Activated T-helper 17 cell treated with anti-CD3 and anti-CD28 coated beads, Interleukin-2, amount 50 U/mL, for 72 hours (primary cell): ENCODE results near the gene ADCY4. TPM values are rescaled to one million over a fixed set of nuclear protein-coding genes. Genes with fewer than 3 reads are reported as not detected.
"Not testable (repeated sequence)": the region's sequence is repeated elsewhere in the genome, so short reads cannot be mapped to it uniquely, and the experiment has no call there.

Source experiments
- ATAC-seq: fragments of 150-1000 bp; cut with Tn5 transposase; replicated peaks from 2 replicates; pipeline ENCODE4 v1.10.0; 2021; ENCODE audit warnings: mild to moderate bottlenecking, moderate library complexity
- H3K27ac Mint-ChIP-seq: one replicate; pipeline ENCODE4 v1.8.0; 2022; ENCODE audit warnings: mixed read lengths
- H3K27me3 Mint-ChIP-seq: one replicate; pipeline ENCODE4 v1.8.0; 2022; ENCODE audit warnings: mixed read lengths
- H3K36me3 Mint-ChIP-seq: one replicate; pipeline ENCODE4 v1.8.0; 2022; ENCODE audit warnings: low read depth, mild to moderate bottlenecking, mixed read lengths
- H3K4me1 Mint-ChIP-seq: one replicate; pipeline ENCODE4 v1.8.0; 2022; ENCODE audit warnings: mixed read lengths
- H3K4me3 Mint-ChIP-seq: one replicate; pipeline ENCODE4 v1.8.0; 2022; ENCODE audit warnings: mild to moderate bottlenecking, mixed read lengths
- H3K9me3 Mint-ChIP-seq: one replicate; pipeline ENCODE4 v1.8.0; 2022; ENCODE audit warnings: mixed read lengths
- total RNA-seq, 2 donors: library from RNA; stranded (reverse); gene quantifications; one replicate each; pipeline ENCODE4 v1.2.3, GENCODE V29; 2022

The ADCY4 gene
- total RNA-seq, 2 donors from 2014 or later: 2.3 to 10.5 TPM

DNA sequence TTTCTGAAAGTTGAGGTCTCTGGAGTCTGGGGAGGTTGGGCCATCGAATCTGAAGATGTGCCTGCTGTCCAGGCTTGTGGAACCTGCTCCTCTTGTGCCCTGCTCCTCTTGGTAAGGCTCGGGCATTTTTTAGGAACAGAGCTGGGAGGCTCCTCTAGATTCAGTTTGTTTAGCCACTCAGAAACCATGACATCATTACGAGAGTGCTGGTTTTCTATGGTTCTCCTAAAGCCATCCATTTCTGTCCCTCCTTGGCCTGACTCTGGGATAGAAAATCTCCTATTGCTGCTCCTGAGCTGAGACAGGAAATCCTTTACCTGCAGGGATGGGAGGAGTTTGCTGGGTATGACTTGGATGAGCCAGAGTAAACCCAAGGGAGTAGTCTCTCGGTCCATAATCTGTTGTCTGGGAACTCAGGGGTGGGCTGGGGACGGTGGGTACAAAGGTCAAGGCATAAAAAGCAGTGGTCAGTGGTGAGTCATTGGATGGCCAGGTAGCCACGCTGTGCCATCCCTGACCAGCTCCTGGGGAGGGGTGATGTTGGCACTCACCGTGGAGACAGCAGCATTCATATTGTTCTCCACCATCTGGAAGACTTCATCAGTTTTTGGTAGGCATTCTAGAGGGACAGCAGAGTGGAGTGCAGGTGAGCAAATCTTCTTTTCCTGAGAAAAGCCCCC lies 2.4 kb upstream of the ADCY4 start:
- no peak overlapping the region for H3K27ac Mint-ChIP-seq
- H3K36me3 Mint-ChIP-seq: peaks cover 38% of the 10 kb centered on the region
- peak overlapping the region; percentile 88 for H3K4me3 Mint-ChIP-seq
- ATAC-seq: no peak
- H3K27me3 Mint-ChIP-seq: peaks cover 8% of the 10 kb centered on the region
- H3K4me1 Mint-ChIP-seq: peaks cover 10% of the 10 kb centered on the region
- H3K9me3 Mint-ChIP-seq: no peaks in the 10 kb centered on the region

DNA sequence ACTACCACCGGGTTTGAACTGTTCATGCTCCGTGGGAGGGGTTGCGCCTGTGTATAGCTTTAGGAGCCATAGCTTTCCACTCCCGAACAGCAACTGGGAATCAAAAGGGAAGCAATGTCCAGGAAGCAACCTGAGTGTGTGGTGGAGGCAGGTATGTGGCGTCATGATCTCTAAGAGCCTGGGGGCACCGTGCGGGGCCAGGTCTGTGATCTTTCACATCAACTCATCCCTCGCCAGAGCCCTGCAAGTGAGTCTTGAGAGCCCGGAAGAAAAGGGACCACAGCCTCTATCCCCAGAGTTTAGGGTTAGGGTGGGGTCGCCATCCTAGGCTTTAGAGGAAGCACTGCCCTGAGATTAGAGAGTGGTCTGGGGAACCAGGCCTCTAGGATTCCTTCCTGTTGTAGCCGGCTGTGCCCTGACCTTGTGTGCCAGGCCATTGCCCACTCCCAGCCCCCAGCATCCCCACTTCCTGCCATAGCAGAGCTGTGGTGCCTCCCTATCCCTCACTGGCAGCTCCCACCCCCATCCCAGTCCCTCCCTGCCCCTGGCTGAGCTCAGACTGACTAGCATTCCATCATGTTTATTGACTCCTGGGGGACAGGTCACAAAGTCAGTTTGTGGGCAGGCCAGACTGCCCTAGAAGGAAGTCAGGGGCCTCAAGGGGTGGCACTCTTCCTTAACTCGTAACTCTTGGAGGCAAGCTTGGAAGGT lies 745 bp upstream of the ADCY4 start:
- Mint-ChIP-seq H3K27me3 (peaks cover 12% of the 10 kb centered on the region), H3K4me1 (peaks cover 15% of the 10 kb centered on the region), H3K9me3 (no peaks in the 10 kb centered on the region), H3K27ac (no peak overlapping the region), H3K4me3 (peak overlapping the region; percentile 25), H3K36me3 (peaks cover 43% of the 10 kb centered on the region)
- no peak for ATAC-seq

GRCh38 chr14:24332268-24332993 lies 2.4 kb downstream of the ADCY4 start:
- Mint-ChIP-seq H3K27me3 (peaks cover 15% of the 10 kb centered on the region), H3K27ac (peak overlapping the region; percentile 77), H3K4me1 (peaks cover 20% of the 10 kb centered on the region), H3K36me3 (peaks cover 31% of the 10 kb centered on the region), H3K9me3 (no peaks in the 10 kb centered on the region), H3K4me3 (peak overlapping the region; percentile 90)
- ATAC-seq: peak; percentile 76

DNA sequence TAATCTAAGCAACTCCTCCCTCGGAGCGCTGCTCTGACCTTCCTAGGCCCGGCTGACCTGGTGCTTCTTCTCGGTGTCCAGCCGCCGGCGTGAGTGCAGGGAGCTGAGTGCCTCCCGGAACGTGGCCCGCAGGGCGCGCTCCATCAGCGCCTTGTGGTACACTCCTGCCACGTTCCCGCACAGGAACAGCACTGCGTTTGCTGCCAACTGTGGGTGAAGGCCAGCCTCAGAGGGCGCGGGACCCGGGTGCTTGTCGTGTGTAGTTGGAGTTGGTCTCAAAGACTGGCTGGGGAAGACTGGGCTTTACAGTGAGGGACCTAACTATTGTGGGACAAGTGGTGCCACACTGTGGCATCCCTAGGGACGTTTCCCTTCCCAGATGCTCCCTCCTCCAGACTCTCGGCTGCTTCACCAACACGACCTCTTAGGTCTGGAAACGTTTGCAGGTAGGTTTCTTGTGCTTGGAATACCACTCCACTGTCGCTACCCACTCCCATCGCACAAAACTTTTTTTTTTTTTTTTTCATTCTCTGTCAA lies 3.1 kb downstream of the ADCY4 start:
- Mint-ChIP-seq H3K27ac (peak overlapping the region; percentile 77), H3K4me3 (peak overlapping the region; percentile 90), H3K9me3 (no peaks in the 10 kb centered on the region), H3K4me1 (peaks cover 20% of the 10 kb centered on the region), H3K27me3 (peaks cover 15% of the 10 kb centered on the region), H3K36me3 (peaks cover 25% of the 10 kb centered on the region)
- ATAC-seq: no peak

DNA sequence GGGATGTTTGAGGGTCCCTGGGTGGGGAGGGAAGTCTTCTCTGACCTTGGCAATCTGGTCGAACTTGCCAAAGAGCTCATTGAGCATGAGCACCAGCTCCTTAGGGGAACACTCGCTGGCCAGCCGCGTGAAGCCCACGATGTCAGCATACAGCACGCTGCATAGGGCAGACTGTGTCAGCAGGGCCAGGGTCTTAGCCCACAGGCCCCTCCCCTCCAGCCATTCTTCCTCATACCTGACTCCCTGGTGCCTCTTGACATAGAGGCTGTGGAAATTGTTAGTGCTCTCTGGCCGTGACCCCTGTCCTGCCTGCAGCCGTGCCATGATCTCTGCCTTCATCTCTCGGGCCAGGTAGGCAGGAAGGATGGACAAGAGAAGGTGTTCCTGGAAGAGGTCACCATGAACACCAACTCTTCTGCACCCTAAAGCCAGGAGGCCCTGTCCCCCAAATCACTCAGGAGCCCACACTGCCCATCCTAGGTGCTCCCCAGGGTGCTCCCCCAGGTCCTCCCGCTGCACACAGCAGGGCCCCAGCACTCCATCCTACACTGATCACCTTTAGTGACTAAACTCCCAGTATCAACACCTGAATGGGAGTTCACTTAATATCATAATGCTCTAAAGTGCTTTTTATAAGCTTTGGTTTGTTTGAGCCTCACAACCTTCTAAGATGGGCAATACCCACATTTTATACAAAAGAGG lies 3.7 kb downstream of the ADCY4 start:
- H3K27ac Mint-ChIP-seq: no peak overlapping the region

DNA sequence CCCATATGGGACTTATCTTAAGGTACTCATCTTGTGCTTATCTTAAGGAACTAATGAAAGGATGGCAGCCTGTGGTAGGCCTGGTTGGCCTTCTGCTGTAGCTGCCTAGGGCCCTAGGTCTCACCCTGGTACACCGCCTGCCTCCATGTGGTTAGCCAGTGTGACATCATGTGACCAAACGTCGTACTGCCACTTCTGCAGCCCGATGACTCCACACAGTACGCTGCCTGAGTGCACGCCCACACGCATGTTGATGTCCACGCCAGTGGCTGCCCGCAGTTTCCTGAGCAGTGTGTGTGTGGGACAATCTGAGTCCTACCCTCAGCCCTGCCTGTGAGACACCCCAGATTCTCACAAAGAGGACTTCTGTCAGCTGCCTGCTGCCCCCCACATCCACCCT lies 5.1 kb downstream of the ADCY4 start:
- Mint-ChIP-seq H3K9me3 (no peaks in the 10 kb centered on the region), H3K27me3 (peaks cover 9% of the 10 kb centered on the region), H3K4me3 (no peak overlapping the region), H3K27ac (peak overlapping the region; percentile 31), H3K4me1 (peaks cover 20% of the 10 kb centered on the region), H3K36me3 (peaks cover 7% of the 10 kb centered on the region)
- peak; percentile 82 for ATAC-seq

More for the DNA sequence above, 3.7 kb downstream of the ADCY4 start:
- peaks cover 15% of the 10 kb centered on the region for H3K27me3 Mint-ChIP-seq
- H3K4me3 Mint-ChIP-seq: peak overlapping the region; percentile 90
- H3K9me3 Mint-ChIP-seq: no peaks in the 10 kb centered on the region
- peaks cover 18% of the 10 kb centered on the region for H3K36me3 Mint-ChIP-seq
- ATAC-seq: no peak
- H3K4me1 Mint-ChIP-seq: peaks cover 20% of the 10 kb centered on the region

DNA sequence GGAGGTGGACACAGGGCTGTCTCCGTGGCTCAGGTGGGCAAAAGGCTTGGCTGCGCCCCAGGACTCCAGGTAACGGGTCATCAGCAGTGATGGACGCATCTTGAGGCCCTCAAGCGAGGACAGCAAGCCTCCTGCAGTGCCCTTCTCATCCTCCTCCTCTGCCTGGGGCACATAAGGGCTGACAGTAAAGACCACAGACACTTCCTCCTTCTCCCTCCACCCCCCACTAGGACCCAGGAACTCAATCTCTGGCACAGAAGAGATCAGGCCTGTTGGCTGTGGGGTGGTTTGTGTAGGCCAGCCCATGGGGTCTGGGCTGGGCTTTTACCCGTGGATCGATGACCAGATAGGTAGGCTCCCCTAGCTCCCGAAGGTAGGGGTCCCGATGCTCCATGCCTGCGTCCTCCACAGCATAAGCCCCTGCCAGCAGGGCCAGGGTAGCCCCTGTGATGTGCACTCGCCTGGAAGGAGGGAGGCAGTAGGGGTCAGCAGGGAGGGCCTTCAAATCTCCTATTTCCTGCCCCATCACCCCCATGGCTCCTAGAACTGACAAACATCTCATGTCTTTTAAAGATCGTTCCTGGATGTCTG lies 5.7 kb downstream of the ADCY4 start:
- no peak for ATAC-seq
- Mint-ChIP-seq H3K36me3 (peaks cover 6% of the 10 kb centered on the region), H3K9me3 (no peaks in the 10 kb centered on the region), H3K27me3 (peaks cover 9% of the 10 kb centered on the region), H3K27ac (peak overlapping the region; percentile 74), H3K4me1 (peaks cover 20% of the 10 kb centered on the region), H3K4me3 (no peak overlapping the region)

GRCh38 chr14:24327914-24328313 lies 7.0 kb downstream of the ADCY4 start:
- H3K27ac Mint-ChIP-seq, H3K36me3 Mint-ChIP-seq, ATAC-seq, H3K9me3 Mint-ChIP-seq, H3K4me3 Mint-ChIP-seq, H3K27me3 Mint-ChIP-seq: not testable (repeated sequence)
- peaks cover 20% of the 10 kb centered on the region for H3K4me1 Mint-ChIP-seq

- no peak overlapping the region for H3K4me3 Mint-ChIP-seq
- ATAC-seq: no peak
- H3K4me1 Mint-ChIP-seq: peaks cover 14% of the 10 kb centered on the region
- H3K27me3 Mint-ChIP-seq: peaks cover 7% of the 10 kb centered on the region
- H3K27ac Mint-ChIP-seq: no peak overlapping the region
- peaks cover 5% of the 10 kb centered on the region for H3K36me3 Mint-ChIP-seq
- H3K9me3 Mint-ChIP-seq: no peaks in the 10 kb centered on the region
Measured at GRCh38 chr14:24327303-24327702, 7.6 kb downstream of the ADCY4 start.

GRCh38 chr14:24325963-24326362 lies 8.9 kb downstream of the ADCY4 start:
- Mint-ChIP-seq H3K4me3 (no peak overlapping the region), H3K9me3 (no peaks in the 10 kb centered on the region), H3K27ac (no peak overlapping the region), H3K4me1 (peaks cover 10% of the 10 kb centered on the region), H3K36me3 (no peaks in the 10 kb centered on the region), H3K27me3 (peaks cover 5% of the 10 kb centered on the region)
- no peak for ATAC-seq

- no peak overlapping the region for H3K27ac Mint-ChIP-seq
- H3K27me3 Mint-ChIP-seq: no peaks in the 10 kb centered on the region
- no peak overlapping the region for H3K4me3 Mint-ChIP-seq
- no peaks in the 10 kb centered on the region for H3K9me3 Mint-ChIP-seq
- no peak for ATAC-seq
- no peaks in the 10 kb centered on the region for H3K36me3 Mint-ChIP-seq
- peaks cover 6% of the 10 kb centered on the region for H3K4me1 Mint-ChIP-seq
Measured at GRCh38 chr14:24325041-24325530, 9.8 kb downstream of the ADCY4 start.

- H3K36me3 Mint-ChIP-seq: no peaks in the 10 kb centered on the region
- H3K9me3 Mint-ChIP-seq: no peaks in the 10 kb centered on the region
- H3K4me1 Mint-ChIP-seq: peaks cover 10% of the 10 kb centered on the region
- H3K4me3 Mint-ChIP-seq: no peak overlapping the region
- no peak for ATAC-seq
- H3K27me3 Mint-ChIP-seq: peaks cover 4% of the 10 kb centered on the region
- no peak overlapping the region for H3K27ac Mint-ChIP-seq
Measured at GRCh38 chr14:24324024-24324423, 10.8 kb downstream of the ADCY4 start.

GRCh38 chr14:24323341-24323740 lies 11.5 kb downstream of the ADCY4 start:
- H3K27me3 Mint-ChIP-seq: peaks cover 4% of the 10 kb centered on the region
- no peak overlapping the region for H3K27ac Mint-ChIP-seq
- H3K9me3 Mint-ChIP-seq: no peaks in the 10 kb centered on the region
- H3K4me3 Mint-ChIP-seq: no peak overlapping the region
- no peak for ATAC-seq
- no peaks in the 10 kb centered on the region for H3K36me3 Mint-ChIP-seq
- peaks cover 4% of the 10 kb centered on the region for H3K4me1 Mint-ChIP-seq

- Mint-ChIP-seq H3K36me3 (no peaks in the 10 kb centered on the region), H3K27ac (no peak overlapping the region)
Measured at GRCh38 chr14:24322672-24323071, 12.2 kb downstream of the ADCY4 start.

More at GRCh38 chr14:24322672-24323071, 12.2 kb downstream of the ADCY4 start:
- Mint-ChIP-seq H3K9me3 (no peaks in the 10 kb centered on the region), H3K4me1 (peaks cover 7% of the 10 kb centered on the region), H3K27me3 (peaks cover 4% of the 10 kb centered on the region), H3K4me3 (no peak overlapping the region)
- ATAC-seq: no peak
